GM12875 (cell line): ENCODE measurements around the gene GLB1L.
A peak's percentile ranks its signal among the peaks of the same experiment; 100 is the strongest.

ENCODE experiments used
- H3K4me3 ChIP-seq: one replicate; pipeline ENCODE4 v1.5.1; 2011; ENCODE audit warnings: low read depth, low read length, control low read depth
- CTCF ChIP-seq: IDR thresholded peaks from 2 replicates; pipeline ENCODE4 v1.5.1; 2011; ENCODE audit warnings: low read depth, mild to moderate bottlenecking, control low read depth, inconsistent platforms, low read length, moderate library complexity, borderline replicate concordance; ENCODE audit not compliant: insufficient read depth

Gene GLB1L

GRCh38 chr2:219228911-219229304 is 16.3 kb downstream of the GLB1L start:
- peak overlapping the region; percentile 84 for H3K4me3 ChIP-seq
- no peak for TF ChIP-seq CTCF

- peak overlapping the region; percentile 84 for H3K4me3 ChIP-seq
- TF ChIP-seq CTCF = no peak
These were observed 17.0 kb downstream of the GLB1L start for GRCh38 chr2:219228041-219228910.

GRCh38 chr2:219225350-219225749 is 19.9 kb downstream of the GLB1L start:
- H3K4me3 ChIP-seq = no peak overlapping the region
- no peak for TF ChIP-seq CTCF

GRCh38 chr2:219223831-219224610 is 21.2 kb downstream of the GLB1L start:
- TF ChIP-seq CTCF = no peak
- no peak overlapping the region for H3K4me3 ChIP-seq

GRCh38 chr2:219221957-219222518 is 23.2 kb downstream of the GLB1L start:
- H3K4me3 ChIP-seq = no peak overlapping the region
- no peak for TF ChIP-seq CTCF

- TF ChIP-seq CTCF = no peak
- H3K4me3 ChIP-seq = no peak overlapping the region
These were observed 24.4 kb downstream of the GLB1L start for GRCh38 chr2:219220652-219221402.
